Hematopoietic multipotent progenitor cell treated with erythropoietin and hydrocortisone succinate and interleukin-3 and kit ligand, for 4 days (in vitro differentiated cells): Measurements from ENCODE around the gene TARS3.
"Not testable (repeated sequence)": the region's sequence is repeated elsewhere in the genome, so short reads cannot be mapped to it uniquely, and the experiment has no call there.

Experiments used
- DNase-seq: peaks from one replicate; pipeline ENCODE4 v3.0.0-alpha.2; 2015

The TARS3 gene

GRCh38 chr15:101652786-101653430 lies 71.4 kb downstream of the TARS3 start:
- no peak for DNase-seq

DNA sequence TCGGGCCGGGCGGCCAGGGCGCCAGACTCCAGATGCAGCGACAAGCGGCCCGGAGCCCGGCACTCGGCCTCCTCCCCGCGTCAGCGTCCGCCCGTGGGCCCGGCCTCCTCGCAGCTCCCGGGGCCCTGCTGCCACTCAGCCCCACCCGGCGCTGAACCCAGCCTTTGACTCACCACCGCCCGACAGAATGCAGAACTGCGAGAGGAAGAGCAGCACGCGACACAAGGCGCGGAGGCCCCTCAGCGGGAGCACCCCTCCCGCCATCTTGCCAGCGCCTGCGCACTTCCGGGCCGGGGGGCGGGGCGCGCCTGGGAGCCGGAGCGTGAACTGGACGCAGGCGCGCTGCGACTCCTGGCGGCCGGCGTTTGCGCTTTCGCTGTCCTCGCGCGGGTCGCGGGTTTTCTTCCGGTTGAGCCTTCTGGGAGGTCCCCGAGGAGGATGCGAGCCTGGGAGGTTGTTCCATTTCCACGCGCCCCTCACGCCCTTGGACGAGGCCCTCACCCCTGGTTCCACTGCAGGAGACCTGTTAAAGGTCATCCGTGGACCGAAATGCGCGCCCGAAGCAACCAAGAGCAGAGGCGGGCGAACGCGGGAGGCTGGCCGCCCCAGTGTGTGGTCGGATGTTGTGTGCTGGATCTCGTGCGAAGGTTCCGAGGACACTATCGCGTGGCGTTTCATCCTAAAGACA lies 72.0 kb downstream of the TARS3 start, which contains the start of gene TM2D3:
TM2D3 (minus strand) TSS at position 284 of the 688 bp plus-strand sequence; CDS start at position 264, 20 bp downstream.
- DNase-seq: peak; percentile 97

- DNase-seq: no peak
Measured at GRCh38 chr15:101651554-101652097, 72.6 kb downstream of the TARS3 start.

DNA sequence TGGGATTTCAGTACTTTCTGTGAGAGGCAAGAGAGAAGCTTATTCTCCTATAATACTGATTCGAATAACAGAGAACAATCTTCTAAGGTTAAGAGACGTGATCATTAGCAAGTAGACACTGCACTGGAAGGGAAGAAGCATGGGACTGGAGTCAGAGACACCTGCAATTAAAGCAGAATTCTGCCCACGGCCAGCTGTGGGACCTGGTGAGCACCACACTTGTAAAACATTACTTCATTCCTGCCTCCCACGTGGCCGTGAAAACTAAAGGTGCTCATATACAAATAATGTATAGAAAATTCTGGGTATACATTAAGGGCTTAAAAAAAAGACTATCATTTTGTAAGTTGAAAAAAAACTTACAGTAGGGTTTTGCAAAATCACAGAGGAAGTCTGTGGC lies 74.1 kb downstream of the TARS3 start:
- DNase-seq: no peak

DNA sequence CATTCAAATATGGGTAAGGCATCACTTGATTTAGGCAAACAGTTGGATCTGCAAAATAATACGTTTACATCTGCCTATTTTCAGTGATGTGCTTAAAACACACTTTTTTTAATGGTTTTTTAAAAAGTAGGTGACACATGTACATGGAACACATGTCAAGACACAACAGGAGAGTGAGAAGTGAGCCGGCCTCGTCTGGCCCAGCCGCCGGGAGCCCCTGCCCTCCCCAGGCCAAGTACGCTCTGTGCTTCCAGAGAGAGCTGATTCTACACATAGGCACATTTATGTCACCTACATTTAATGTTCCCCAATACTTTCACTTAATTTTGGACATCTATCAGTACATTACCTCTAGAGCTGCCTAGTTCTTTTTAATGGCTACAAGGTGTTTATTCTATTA lies 75.9 kb downstream of the TARS3 start:
- DNase-seq: no peak

DNA sequence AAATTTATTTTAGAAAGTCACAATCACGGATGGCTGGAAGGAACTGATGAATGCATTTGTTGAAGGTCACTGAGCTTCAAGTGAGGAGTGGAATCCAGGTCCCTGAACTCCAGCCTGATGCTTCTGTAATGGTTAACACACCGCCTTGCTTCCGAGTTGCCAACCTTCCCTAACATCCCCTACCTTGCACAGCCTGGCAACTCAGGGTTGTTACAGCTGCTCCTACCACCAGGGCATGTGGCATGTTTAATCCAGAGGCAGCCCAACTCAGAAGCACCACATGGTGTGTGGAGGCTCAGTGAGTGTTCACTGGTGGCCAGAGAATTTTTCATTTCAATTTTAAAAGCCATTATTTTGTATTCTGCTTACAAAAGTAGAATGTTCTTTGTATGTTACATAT lies 77.0 kb downstream of the TARS3 start:
- no peak for DNase-seq

DNA sequence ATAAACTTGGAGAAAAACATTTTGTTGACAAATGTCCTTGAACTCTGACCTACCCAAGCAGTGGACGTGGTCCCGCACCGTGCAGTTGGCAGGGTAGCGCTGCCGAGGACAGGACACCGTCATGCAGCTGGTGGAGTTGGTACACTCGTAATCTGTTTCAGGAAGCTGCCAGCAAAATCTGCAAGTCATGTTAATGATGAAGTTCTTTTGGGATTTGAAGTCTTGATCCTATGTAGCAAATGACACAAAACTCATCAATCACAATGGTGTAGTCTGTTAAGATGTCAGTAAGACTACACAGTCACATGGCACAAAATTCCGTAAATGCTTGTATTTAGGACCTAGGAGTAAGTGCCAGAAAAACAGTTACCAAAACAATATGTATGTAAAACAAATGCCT lies 77.6 kb downstream of the TARS3 start:
- DNase-seq: peak; percentile 35

GRCh38 chr15:101642361-101642760 lies 81.9 kb downstream of the TARS3 start:
- no peak for DNase-seq

DNA sequence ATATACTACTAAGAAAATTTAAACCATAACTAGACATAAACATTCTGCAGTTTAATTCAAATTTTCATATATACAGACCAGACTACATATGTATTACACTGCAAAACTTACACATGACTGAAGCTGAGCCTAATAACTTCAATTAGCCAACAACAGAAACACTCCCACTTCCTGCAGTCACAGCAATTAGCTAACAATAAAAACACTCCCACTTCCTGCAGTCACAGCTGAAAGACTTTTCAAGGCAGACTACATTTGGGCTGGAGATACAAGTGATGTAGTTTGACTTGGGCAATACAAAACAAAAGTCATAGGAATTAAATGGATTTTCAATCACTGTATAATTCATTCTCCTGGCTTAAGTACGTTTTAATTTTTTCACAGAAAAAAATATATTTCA lies 82.4 kb downstream of the TARS3 start:
- DNase-seq: peak; percentile 74

- DNase-seq: peak; percentile 88
Measured at GRCh38 chr15:101641129-101641764, 83.0 kb downstream of the TARS3 start.

GRCh38 chr15:101639667-101640066 lies 84.6 kb downstream of the TARS3 start:
- DNase-seq: no peak

- DNase-seq: no peak
Measured at GRCh38 chr15:101637919-101638318, 86.4 kb downstream of the TARS3 start.

- no peak for DNase-seq
Measured at GRCh38 chr15:101637516-101637915, 86.8 kb downstream of the TARS3 start.

DNA sequence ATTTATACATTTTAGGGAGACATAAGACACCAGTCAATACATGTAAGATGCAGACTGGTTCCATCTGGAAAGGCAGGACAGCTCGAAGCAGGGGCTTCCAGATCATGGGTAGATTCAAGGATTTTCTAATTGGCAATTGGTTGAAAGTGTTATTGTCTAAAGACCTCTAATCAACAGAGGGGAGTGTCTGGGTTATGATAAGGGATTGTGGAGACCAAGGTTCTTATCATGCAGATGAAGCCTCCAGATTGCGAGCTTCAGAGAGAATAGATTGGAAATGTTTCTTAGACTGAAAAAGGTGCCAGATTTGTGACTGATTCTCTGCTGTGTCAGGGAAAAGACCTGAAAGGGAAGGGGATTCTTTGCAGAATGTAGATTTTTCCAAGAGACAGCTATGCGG lies 87.2 kb downstream of the TARS3 start:
- no peak for DNase-seq

DNA sequence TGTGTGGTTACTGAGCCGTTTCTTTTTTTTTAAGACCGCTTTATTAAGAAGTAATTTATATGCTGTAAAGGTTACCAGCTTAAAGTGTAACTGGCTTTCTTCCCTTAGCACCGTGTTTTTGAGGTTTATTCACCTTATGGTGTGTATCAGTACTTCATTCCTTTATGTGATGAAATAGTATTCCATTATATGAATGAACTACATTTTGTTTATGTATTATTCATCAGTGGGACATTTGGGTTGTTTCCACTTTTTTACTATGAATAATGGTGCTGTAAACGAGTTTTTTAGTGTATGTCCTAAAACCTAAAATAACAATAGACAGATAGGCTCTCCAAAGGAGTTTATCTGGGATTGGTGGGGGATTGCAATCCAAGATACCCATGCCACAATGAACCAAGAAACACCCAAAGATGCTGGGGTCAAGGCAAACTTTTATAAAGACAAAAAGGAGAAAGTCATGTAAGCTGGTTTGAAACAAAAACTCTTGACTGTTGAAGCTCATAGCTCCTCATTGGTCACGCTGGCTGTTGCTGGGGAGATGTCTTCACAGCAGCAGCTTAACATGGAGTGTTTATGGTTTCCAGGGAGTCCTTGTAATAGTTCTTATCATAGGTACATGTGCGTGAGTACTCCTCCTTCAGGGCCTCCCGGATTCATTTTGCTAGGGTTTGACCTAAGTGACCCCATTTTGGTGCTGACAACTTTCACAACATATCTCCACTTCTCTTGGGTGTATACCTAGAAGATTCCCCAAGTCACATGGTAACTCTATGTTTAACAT lies 88.1 kb downstream of the TARS3 start:
- DNase-seq: no peak

- no peak for DNase-seq
Measured at GRCh38 chr15:101633356-101633755, 90.9 kb downstream of the TARS3 start.

DNA sequence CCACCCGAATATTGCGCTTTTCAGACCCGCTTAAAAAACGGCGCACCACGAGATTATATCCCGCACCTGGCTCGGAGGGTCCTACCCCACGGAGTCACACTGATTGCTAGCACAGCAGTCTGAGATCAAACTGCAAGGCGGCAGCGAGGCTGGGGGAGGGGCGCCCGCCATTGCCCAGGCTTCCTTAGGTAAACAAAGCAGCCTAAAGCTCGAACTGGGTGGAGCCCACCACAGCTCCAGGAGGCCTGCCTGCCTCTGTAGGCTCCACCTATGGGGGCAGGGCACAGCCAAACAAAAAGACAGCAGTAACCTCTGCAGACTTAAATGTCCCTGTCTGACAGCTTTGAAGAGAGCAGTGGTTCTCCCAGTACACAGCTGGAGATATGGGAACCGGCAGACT lies 97.5 kb downstream of the TARS3 start:
- not testable (repeated sequence) for DNase-seq

GRCh38 chr15:101625980-101626379 lies 98.3 kb downstream of the TARS3 start:
- no peak for DNase-seq

- DNase-seq: peak; percentile 61
Measured at GRCh38 chr15:101625184-101625583, 99.1 kb downstream of the TARS3 start.

GRCh38 chr15:101623367-101624304 lies 100.6 kb downstream of the TARS3 start:
- DNase-seq: no peak

GRCh38 chr15:101621961-101622360 lies 102.3 kb downstream of the TARS3 start:
- no peak for DNase-seq

DNA sequence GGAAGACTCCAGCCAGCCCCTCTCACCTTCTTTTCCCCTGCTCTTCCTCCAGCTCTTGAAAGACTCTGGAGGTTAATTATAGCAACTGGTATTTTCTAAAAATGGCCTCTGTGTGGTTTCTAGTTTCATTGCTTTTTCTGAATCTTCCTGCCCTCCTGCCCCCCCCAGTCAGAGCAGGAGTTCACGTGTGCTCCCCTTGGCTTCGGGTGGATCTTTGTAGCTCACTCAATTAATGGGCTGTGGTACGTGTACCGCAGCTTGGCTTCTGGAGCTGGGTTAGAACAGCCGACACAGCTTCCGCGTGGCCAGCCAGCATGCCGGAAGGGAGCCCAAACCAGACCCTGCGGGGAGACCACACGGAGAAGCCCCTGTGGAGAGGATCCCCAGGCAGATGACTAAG lies 103.6 kb downstream of the TARS3 start:
- no peak for DNase-seq
